Loucy (cell line): ENCODE measurements around the gene ALOX5AP.
"Not testable (repeated sequence)": the region's sequence is repeated elsewhere in the genome, so short reads cannot be mapped to it uniquely, and the experiment has no call there.

Experiments used
- H2AFZ ChIP-seq: fragments of 200-600 bp; sonication (generic); 2 replicates; pipeline ENCODE4 v1.6.0; 2016; ENCODE audit warnings: antibody characterized with exemption, mild to moderate bottlenecking, low read length, moderate library complexity
- H3F3A ChIP-seq: fragments of 200-600 bp; 2 replicates; pipeline ENCODE4 v1.6.0; 2016; ENCODE audit warnings: antibody characterized with exemption, low read depth, mild to moderate bottlenecking
- H3K27me3 ChIP-seq: fragments of 200-600 bp; sonication (generic); 2 replicates; pipeline ENCODE4 v1.6.1; 2014; ENCODE audit warnings: low read length, mild to moderate bottlenecking; ENCODE audit not compliant: insufficient read depth, poor library complexity, severe bottlenecking
- H3K36me3 ChIP-seq: fragments of 200-600 bp; sonication (generic); 2 replicates; pipeline ENCODE4 v1.6.1; 2016; ENCODE audit warnings: low read length; ENCODE audit not compliant: insufficient read depth
- H3K4me1 ChIP-seq: fragments of 200-600 bp; sonication (generic); 2 replicates; pipeline ENCODE4 v1.5.1; 2014; ENCODE audit warnings: low read length, mild to moderate bottlenecking; ENCODE audit not compliant: insufficient read depth, poor library complexity, severe bottlenecking
- H3K4me2 ChIP-seq: fragments of 200-600 bp; sonication (generic); 2 replicates; pipeline ENCODE4 v1.6.0; 2014; ENCODE audit warnings: antibody characterized with exemption, low read length, low read depth, mild to moderate bottlenecking; ENCODE audit not compliant: poor library complexity, severe bottlenecking
- H3K4me3 ChIP-seq: fragments of 200-600 bp; sonication (generic); 2 replicates; pipeline ENCODE4 v1.5.1; 2014; ENCODE audit warnings: low read length, mild to moderate bottlenecking, mixed read lengths; ENCODE audit not compliant: poor library complexity, severe bottlenecking
- H3K79me2 ChIP-seq: fragments of 200-600 bp; sonication (generic); 2 replicates; pipeline ENCODE4 v1.6.1; 2014; ENCODE audit warnings: low read length; ENCODE audit not compliant: insufficient read depth
- H3K9ac ChIP-seq: fragments of 200-600 bp; sonication (generic); 2 replicates; pipeline ENCODE4 v1.6.0; 2014; ENCODE audit warnings: mild to moderate bottlenecking, low read depth, low read length, moderate library complexity; ENCODE audit not compliant: poor library complexity, severe bottlenecking
- H3K9me2 ChIP-seq: fragments of 200-600 bp; sonication (generic); replicated peaks from 2 replicates; pipeline ENCODE4 v1.6.1; 2016; ENCODE audit warnings: low read depth, low read length, mixed read lengths
- H3K9me3 ChIP-seq: fragments of 200-600 bp; sonication (generic); 2 replicates; pipeline ENCODE4 v1.6.1; 2014; ENCODE audit warnings: mild to moderate bottlenecking, antibody characterized with exemption, low read length, low read depth; ENCODE audit not compliant: insufficient read depth
- H4K20me1 ChIP-seq: fragments of 200-600 bp; sonication (generic); 2 replicates; pipeline ENCODE4 v1.6.0; 2014; ENCODE audit warnings: antibody characterized with exemption, low read length, mild to moderate bottlenecking; ENCODE audit not compliant: insufficient read depth, poor library complexity, severe bottlenecking
- CTCF ChIP-seq: fragments of 200-600 bp; sonication (generic); conservative IDR thresholded peaks from 2 replicates; pipeline ENCODE4 v1.5.1; 2014; ENCODE audit warnings: mild to moderate bottlenecking, antibody characterized with exemption, low read length
- EZH2phosphoT487 ChIP-seq: fragments of 200-600 bp; IDR thresholded peaks from 2 replicates; pipeline ENCODE4 v1.6.1; 2018; ENCODE audit warnings: antibody characterized with exemption, mild to moderate bottlenecking, moderate library complexity, borderline replicate concordance

ALOX5AP gene

GRCh38 chr13:30744681-30745077 is 9.3 kb downstream of the ALOX5AP start:
- no peaks in the 10 kb centered on the region for H3K27me3 ChIP-seq
- H3K9ac ChIP-seq: peak overlapping the region; percentile 57
- H3K4me1 ChIP-seq: peaks cover 68% of the 10 kb centered on the region
- peak overlapping the region; percentile 89 for H3K4me2 ChIP-seq
- H3K79me2 ChIP-seq: peaks cover 69% of the 10 kb centered on the region
- H3K9me2 ChIP-seq: no peaks in the 10 kb centered on the region
- H2AFZ ChIP-seq: no peak overlapping the region
- H3K9me3 ChIP-seq: no peaks in the 10 kb centered on the region
- H3K4me3 ChIP-seq: peak overlapping the region; percentile 59
- peaks cover 14% of the 10 kb centered on the region for H3F3A ChIP-seq
- peaks cover 11% of the 10 kb centered on the region; the same call in 1 of the 2 replicates for H3K36me3 ChIP-seq
- no peaks in the 10 kb centered on the region for H4K20me1 ChIP-seq
- no peak for TF ChIP-seq EZH2phosphoT487
- no peak for TF ChIP-seq CTCF

- Histone ChIP-seq H3K4me1 (peaks cover 56% of the 10 kb centered on the region), H3K36me3 (peaks cover 20% of the 10 kb centered on the region; the same call in 1 of the 2 replicates), H3K9me3 (no peaks in the 10 kb centered on the region), H3K4me2 (peak overlapping the region; percentile 89), H4K20me1 (no peaks in the 10 kb centered on the region), H3K9me2 (no peaks in the 10 kb centered on the region), H3K4me3 (peak overlapping the region; percentile 59), H3F3A (0 out of 2 replicates have a peak, but pooled peaks cover 2% of the 10 kb centered on the region), H3K27me3 (no peaks in the 10 kb centered on the region), H2AFZ (no peak overlapping the region), H3K79me2 (peaks cover 62% of the 10 kb centered on the region), H3K9ac (peak overlapping the region; percentile 57)
- TF ChIP-seq EZH2phosphoT487: no peak
- no peak for TF ChIP-seq CTCF
Observed at GRCh38 chr13:30745906-30746686, 10.8 kb downstream of the ALOX5AP start.

- no peak for TF ChIP-seq CTCF
- TF ChIP-seq EZH2phosphoT487: no peak
- Histone ChIP-seq H3K9me2 (no peaks in the 10 kb centered on the region), H3K4me3 (peak overlapping the region; percentile 59), H2AFZ (no peak overlapping the region), H3K36me3 (peaks cover 27% of the 10 kb centered on the region; the same call in 1 of the 2 replicates), H3K4me1 (peaks cover 52% of the 10 kb centered on the region), H3F3A (0 out of 2 replicates have a peak, but pooled peaks cover 2% of the 10 kb centered on the region), H4K20me1 (no peaks in the 10 kb centered on the region), H3K9me3 (no peaks in the 10 kb centered on the region), H3K27me3 (no peaks in the 10 kb centered on the region), H3K9ac (peak overlapping the region; percentile 57), H3K4me2 (peak overlapping the region; percentile 89), H3K79me2 (peaks cover 58% of the 10 kb centered on the region)
Observed at GRCh38 chr13:30746791-30747190, 11.4 kb downstream of the ALOX5AP start.

- not testable (repeated sequence) for H2AFZ ChIP-seq, H3K27me3 ChIP-seq, H3K9ac ChIP-seq, H3K4me2 ChIP-seq, H3K9me2 ChIP-seq, H3K9me3 ChIP-seq, H3F3A ChIP-seq, H3K4me3 ChIP-seq, H4K20me1 ChIP-seq
- Histone ChIP-seq H3K36me3 (peaks cover 37% of the 10 kb centered on the region; the same call in 1 of the 2 replicates), H3K4me1 (peaks cover 44% of the 10 kb centered on the region), H3K79me2 (peaks cover 48% of the 10 kb centered on the region)
Observed at GRCh38 chr13:30747845-30748244, 12.5 kb downstream of the ALOX5AP start.
